NCI-H2196 treated with DMSO at 0.1 percent for 48 hours (cell line): ENCODE results near the gene KCTD21.

Experiments
- DNase-seq: peaks from one replicate; lab custom pipeline; 2025; ENCODE audit not compliant: unreplicated experiment; lab: John Stamatoyannopoulos, UW

KCTD21 gene

DNA sequence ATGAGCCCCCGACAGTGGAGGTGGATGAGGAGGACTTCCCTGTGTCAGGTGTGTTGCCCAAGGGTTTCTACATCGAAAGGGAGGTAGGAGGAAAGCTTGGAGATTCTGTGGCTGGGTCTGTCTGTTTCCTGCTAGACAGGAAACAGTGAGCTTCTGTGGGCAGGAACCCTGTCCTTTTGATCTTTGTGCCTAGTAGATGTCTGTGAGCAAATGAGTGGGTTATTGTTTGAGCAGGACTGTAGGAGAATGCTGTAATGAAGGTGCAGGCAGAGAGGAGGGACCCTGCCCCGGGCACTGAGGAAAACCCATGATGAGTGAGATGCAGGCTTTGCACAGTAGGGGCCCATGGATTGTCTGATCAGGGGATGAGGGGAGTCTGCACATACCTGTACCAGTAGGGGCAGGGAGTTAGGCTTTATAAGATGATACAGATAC, 14.3 kb upstream of the KCTD21 start:
- DNase-seq, result no peak

DNA sequence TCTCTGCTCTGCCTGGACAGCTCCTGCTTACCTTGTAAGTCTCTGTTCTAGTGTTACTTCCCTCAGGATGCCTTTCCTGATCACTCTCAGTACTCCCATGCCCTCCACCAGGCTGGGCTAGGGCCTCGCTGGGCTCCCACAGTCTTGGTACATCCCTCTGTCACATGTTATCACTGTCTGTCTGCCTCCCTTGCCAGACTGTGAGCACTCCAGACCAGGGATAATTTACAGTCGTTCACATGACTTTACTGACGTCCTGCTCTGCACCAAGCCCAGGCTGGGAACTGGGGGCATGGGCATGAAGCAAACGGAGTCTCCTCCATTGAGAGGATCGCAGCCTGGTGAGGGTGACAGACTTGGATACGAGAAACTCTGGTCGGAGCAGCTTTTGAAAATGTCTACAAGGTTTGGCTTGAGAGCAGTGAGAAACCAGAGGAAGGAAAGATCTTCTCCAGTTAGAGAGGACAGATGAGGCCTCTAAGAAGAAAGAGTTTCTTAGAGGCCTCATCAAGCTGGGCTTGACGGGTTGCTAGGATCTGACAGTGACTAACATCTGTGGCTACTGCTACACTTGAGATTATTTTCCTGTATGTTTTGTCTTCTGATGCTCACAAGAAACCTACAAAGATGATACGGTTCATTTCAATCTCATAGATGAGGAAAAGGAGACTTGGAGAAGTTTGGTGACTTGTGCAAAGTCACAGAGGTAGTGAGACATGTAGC, 12.8 kb upstream of the KCTD21 start:
- no peak for DNase-seq

DNA sequence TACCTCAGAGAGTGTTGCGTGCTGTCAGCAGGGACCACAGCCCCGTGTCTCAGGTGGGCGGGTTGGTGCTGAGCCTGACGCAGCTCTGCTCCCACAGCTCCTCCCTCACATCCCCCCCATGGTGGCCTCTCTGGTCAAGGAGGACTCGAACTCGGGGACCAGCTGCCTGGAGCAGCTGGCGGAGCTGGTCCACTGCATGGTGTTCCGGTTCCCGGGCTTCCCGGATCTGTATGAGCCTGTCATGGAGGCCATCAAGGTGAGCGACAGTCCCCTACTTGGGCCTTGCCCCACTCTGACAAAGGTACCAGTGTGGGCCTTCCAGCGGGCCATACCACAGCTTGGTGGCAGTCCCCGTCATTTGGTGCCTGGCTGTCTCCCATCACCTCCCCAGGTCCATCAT, 12.1 kb upstream of the KCTD21 start:
- DNase-seq, result no peak

DNA sequence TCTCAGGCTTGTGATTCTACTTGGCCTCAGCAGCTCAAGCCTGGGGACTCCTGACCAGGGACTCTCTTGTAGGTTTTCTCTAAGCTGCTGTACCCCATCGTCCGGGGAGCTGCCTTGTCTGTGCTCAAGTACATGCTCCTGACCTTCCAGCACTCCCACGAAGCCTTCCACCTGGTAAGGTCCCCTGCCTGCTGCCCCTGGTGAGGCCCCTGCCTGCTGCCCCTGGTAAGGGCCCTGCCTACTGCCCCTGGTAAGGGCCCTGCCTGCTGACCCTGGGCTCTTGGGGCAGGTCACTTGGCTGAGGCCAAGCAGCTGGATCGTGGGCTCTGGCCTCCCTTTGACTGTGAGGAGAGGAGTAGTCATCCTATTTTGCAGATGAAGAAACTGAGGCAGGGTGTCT, 11.6 kb upstream of the KCTD21 start:
- DNase-seq, result no peak

DNA sequence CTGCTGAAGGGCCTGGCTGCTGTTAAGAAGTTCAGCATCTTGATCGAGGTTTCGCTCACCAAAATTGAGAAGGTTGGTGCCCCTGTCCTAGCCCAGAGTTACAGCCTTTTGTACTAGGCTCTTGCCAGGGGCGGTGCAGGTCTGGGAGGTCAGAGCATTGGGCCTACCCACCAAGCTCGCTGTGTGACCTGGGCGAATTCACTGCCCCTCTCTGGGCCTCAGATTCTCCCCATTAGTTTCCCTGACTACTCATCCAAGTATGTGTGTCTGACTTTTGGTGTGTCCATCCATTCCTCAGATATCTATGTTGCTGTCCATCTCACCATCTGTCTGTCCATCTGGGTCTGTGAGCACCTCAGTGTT, 11.2 kb upstream of the KCTD21 start:
- no peak for DNase-seq

DNA sequence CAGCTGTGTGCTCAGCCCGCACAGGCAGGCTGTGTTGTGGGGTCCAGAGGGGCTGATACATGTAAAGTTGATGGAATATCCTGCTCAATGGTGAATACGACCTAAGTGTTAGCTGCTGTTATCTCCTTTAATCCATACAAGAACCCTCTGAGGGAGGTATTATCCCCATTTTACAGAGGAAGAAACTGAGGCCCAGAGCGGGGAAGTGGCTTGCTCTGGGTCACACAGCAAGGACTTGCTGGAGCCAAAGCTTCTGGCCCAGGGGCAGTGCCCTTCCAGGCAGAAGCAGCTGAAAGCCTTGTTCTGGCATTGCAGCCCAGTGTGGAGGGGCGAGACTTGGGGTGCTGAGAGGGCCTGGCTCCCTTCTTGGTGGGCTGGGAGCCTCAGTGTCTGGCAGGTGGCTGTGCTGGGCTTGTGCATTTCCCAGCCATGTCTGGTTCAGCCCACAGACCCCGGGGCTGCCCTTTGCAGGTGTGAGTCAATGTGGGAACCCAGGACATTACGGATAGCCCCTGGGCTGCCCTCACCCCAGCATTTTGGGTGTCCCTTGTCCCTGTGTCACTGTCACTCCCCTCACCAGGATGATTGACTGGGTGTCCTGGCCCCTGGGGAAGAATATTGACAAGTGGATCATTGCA, 10.7 kb upstream of the KCTD21 start:
- no peak for DNase-seq

DNA sequence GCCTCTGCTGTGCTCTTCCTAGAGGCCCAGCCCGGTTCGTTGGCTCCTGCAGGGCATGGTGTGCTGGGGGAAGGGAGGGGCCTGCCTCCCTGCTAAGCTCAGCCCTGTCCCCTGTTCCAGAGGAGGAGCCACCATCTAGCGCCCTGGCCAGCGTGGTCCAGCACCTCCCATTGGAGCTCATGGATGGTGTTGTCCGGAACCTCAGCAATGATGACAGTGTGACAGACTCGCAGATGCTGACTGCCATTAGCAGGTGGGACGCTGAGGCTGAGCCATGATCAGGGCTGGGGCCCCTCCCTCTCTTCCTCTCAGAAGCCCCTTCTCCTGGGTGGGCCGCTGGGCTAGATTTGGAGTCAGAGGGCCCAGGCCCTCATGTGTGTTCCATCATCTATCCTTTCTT, 9.4 kb upstream of the KCTD21 start:
- DNase-seq, result no peak

DNA sequence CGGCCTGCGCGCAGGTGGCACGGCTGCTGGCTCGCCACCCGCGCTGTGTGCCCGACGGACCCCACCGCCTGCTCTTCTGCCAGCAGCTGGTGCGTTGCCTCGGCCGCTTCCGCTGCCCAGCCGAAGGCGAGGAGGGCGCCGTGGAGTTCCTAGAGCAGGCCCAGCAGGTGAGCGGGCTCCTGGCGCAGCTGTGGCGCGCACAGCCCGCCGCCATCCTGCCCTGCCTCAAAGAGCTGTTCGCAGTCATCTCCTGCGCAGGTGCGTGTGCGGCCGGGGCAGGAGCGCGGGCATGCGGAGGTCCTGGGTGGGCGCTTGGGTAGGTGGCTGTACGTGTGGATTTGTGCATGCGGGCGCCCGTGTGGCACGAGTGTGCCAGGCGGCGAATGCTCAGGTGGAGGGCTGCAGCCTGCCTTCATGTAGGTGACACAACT, 8.2 kb upstream of the KCTD21 start:
- no peak for DNase-seq

DNA sequence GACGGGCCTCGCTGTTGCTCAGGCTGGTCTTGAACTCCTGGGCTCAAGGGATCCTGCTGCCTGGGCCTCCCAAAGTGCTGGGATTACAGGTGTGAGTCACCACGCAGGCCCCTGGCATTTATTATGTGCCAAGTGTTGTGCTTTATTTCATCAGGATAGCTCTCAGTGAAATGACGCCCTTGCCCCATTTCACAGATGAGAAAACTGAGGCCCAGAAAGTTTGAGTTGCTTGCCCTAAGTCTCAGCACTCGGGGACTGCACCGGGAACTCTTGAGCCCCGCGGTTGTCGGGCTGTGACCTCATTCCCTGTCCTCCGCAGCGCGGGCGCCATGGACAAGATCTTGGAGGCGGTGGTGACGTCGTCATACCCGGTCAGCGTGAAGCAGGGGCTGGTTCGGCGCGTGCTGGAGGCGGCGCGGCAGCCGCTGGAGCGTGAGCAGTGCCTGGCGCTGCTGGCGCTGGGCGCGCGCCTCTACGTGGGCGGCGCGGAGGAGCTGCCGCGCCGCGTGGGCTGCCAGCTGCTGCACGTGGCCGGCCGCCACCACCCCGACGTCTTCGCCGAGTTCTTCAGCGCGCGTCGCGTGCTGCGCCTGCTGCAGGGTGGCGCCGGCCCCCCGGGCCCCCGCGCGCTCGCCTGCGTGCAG, 7.6 kb upstream of the KCTD21 start:
- no peak for DNase-seq

DNA sequence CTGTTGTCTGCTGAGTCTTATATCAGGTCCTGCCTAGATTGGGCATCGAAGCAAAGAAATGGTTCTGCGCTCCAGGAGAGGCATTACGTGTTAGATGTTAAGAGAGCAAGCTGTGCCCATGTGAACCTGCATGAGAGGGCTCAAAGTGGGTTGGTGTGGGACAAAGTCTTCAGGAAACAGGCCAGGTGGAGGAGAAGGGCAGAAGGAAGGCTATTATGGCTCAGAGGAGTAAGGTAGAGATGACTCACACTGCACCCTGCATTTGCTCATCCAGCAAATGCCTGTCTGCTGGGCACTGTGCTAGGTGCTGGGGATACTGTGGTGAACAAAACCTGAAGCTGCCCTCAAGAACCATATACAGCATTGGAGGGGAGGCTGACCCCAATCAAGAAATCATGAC, 6.1 kb upstream of the KCTD21 start:
- no peak for DNase-seq

DNA sequence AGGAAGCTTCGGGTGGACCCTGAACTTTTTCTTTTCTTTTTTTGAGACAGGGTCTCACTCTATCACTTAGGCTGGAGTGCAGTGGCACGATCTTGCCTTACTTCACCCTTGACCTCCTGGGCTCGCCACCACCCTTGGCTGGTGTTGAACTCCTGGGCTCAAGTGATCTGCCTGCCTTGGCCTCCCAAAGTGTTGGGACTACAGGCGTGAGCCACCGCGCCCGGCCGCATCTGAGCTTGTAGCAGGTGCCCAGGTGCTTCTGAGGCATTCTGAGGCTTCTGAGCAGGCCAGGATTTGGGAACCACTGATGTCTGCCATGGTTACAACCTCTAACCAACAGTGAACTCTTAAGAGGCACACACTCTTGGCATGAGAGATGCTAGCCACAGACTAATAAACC, 5.4 kb upstream of the KCTD21 start:
- no peak for DNase-seq

DNA sequence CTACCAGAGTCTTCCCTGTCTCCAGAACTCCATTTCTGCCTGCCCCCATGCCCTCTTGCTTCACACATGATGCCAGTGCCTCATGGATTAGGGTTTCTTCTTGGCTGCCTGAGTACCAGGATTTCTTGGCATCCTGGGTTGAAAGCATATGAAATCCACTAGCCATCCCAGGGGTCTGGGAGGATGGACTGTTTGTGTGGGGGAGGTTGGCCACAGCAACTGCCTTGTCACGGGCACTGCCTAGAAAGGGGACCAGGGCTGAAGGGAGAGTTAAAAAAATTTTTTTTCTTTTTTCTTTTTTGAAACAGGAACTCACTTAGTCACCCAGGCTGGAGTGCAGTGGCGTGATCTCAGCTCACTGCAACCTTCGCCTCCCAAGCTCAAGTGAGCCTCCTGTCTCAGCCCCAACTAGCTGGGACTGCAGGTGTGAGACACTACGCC, 4.5 kb upstream of the KCTD21 start:
- no peak for DNase-seq

DNA sequence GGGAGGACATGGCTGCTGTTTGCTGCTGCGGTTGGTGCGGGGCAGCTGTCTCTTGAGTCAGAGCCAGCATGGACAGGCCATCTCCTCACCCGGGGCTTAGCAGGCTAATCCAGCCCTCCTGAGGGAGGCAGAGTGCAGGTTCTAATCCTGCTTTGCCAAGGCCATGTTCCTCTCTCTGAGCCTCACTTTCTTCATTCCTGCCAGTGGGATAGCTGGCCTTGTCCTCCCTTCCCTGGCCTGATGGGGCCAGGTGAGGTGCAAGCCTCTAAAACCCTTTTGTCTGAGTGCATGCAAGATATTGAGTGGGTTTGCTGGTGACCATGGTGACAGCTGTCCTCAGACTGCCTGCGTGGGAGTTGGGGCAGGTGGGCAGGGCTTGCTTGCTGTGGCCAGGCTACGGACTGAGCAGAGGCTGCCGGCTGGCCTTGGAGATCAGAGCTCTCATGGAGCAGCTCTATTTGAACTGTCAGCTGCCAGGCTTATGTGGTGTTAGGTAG, 3.8 kb upstream of the KCTD21 start:
- no peak for DNase-seq

DNA sequence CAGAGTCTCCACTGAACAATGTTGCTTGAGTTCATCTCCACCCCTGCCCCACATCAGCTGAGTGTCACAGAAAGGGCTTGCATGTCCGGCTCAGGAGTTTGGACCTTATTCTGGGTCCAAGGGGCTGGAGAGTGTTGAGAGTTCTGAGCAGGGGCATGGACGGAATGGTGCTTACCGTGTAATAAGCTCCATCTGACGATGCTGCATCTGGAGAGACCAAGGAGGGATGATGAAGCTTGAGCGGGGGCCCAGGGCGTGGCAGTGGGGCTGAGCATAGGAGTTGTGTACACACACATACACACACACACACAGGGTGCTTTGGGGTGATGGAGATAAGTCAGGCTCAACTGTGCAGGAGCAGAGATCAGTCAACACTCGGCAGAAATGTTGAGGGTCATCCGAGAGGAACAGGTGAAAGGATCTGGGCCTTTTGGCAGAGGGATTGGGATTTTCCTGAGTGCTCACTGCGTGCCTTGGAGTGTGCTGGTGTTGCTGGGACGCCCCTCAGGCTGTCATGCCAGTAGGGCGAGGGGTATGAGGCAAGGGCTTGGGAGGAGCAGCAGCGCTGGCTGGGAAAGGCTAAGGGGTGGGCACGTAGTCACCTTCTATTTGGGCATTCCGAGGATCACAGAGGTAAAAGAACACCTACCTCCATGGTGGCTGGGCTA, 2.6 kb upstream of the KCTD21 start:
- DNase-seq, result no peak

DNA sequence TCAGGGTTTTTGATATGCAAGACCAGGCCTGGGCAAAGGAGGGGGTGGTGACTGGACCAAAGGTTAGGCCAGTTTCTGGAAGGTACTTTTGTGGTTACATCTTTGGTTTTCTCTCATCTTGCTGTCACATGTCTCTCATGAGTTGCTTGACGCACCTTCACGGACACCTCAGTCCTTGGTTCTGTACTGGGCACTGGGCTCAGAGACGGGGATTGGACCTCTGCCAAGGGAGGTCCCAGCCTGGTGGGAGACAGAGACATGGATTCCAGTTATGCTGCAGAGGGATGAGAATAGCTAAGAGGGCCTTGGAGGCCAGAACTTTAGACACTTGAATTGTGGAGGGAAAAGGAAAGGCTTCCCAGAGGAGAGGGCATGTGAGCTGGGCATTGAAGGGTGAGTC, 1.9 kb upstream of the KCTD21 start:
- no peak for DNase-seq

DNA sequence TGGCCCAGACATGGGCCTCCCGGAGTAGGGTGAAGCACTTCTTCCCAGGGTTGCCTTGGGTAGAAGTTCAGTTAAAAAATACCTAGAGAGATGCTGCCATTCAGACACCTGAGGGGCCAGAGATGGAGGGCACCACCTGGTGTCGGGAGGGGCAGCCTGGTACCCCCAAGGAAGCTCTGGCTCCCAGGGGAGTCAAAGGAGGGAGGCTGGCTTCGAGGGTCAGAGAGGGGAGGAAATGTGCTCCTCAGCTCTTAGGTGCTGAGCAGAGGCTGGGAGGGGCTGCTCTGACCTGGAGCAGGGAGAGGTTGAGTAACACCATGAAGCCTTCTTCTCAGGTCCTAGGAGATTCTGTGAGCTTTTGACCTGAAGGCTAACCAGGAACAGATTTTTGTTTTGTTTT, 1.4 kb upstream of the KCTD21 start:
- DNase-seq, result no peak

DNA sequence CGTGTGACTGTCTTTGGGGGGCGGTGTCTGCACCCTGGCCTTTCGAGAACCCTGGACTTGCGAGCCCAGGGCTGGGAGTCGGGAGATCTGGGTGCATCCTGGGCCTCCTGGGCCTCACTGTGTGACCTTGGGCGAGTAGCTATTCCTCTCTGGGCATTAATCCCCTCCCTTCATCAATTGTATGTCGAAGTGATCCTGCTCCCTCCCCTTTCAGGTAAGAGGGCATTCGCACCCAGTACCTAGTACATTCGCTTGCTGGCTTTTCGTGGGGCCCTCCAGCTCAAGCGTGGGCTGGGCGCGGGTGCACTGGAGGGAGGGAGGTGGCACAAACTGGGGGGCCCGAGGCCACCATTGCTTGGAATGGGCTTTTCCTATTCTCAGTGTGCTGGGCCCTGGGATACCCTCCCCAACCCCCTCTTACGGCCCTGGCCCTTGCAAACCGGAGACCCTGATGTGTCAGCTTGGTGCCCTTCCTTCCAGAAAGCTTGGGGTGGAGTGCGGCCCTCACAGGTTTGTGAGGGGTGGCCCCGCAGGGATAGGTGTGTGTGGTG, 823 bp upstream of the KCTD21 start:
- no peak for DNase-seq

DNA sequence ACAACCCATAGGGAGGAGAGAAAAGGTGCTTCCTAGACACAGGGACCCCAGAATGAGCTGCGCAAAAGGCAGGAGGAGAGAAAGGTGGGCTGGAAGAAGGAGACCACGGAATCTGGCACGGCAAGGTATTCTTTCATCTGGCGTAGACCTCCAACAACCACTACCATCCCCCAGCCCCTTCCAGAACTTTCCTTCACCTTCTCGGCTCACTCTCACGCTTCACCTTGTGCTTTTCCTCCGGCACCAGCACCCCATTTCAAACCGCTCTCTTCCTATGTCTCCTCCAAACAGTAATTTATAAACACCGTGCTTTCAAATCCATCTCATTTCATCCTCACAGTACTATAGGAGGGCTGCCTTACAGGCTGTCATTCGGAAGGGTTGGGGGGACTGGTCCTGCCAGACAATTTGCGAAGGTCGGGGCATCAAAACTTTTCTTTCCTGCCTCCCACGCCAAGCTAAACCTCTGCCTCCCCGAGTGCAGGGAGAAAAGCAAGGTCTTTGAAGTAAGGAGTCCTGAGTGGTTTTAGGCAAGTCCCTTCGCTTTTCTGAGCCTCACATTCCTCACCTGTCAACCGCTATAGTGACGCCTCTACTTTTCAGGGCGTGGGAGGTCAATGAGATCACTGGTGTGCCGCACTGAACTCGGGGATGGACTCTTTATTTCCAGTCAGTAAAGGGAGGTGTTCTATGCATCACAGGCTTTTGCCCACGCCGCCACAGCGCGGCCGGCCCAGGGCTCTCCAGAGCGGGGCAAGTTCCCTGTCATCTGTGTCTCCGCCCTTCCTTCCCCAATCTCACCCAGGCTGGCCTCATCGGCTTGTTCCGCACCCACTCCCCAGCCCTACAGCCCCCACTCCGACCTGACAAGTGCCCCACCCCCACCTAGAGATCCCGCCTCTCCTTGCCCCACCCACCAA, 800 bp downstream of the KCTD21 start:
- DNase-seq, result no peak

DNA sequence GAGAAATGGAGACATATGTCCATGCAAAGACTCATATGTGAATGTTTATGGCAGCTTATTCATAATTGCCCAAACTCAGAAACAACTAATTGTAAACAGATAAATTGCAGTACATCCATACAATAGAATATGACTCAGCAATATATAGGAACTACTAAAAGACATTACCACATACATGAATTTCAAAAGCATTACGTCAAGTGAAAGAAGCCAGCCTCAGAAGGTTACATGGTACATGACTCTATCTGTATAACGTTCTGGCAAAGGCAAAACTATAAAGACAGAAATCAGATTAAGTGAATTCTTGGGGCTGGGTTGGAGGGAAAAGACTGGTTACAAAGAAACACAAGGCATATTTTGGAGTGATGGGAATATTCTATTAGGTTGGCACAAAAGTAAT, 7.2 kb downstream of the KCTD21 start:
- no peak for DNase-seq

DNA sequence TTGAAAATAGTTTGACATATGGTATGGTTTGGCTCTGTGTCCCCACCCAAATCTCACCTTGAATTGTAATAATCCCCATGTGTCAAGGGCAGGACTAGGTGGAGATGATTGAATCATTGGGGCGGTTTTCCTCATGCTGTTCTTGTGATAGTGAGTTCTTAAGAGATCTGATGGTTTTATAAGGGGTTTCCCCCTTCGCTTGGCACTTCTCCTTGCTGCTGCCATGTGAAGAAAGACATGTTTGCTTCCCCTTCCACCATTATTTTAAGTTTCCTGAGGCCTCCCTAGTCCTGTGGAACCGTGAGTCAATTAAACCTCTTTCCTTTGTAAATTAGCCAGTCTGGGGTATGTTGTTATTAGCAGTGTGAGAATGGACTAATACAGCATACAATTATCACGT, 7.7 kb downstream of the KCTD21 start:
- DNase-seq, result no peak
